Subcutaneous abdominal adipose tissue (tissue), 5 donors: ENCODE measurements around the gene ABCG1.

Source experiments
- H3K27ac ChIP-seq: one replicate; pipeline ENCODE4 v1.7.0; 2013; ENCODE audit warnings: low read depth, mild to moderate bottlenecking, inconsistent platforms, low read length, moderate library complexity
- H3K27me3 ChIP-seq, 5 donors: one replicate each; pipeline ENCODE4 v1.7.0; 2013; ENCODE audit warnings: low read length in 5 of 5, inconsistent platforms in 1 of 5; ENCODE audit not compliant: control insufficient read depth in 5 of 5, insufficient read depth in 4 of 5
- H3K36me3 ChIP-seq, 5 donors: one replicate each; pipeline ENCODE4 v1.7.0; 2013; ENCODE audit warnings: low read length in 5 of 5; ENCODE audit not compliant: control insufficient read depth in 5 of 5, insufficient read depth in 5 of 5
- H3K4me1 ChIP-seq, 5 donors: one replicate each; pipeline ENCODE4 v1.7.0; 2013; ENCODE audit warnings: low read length in 5 of 5, mild to moderate bottlenecking in 3 of 5, moderate library complexity in 1 of 5; ENCODE audit not compliant: control insufficient read depth in 5 of 5, insufficient read depth in 5 of 5
- H3K4me3 ChIP-seq, 5 donors: one replicate each; pipeline ENCODE4 v1.7.0; 2013; ENCODE audit warnings: low read length in 5 of 5, low read depth in 1 of 5
- H3K9ac ChIP-seq, 5 donors: one replicate each; pipeline ENCODE4 v1.7.0; 2013; ENCODE audit warnings: low read length in 5 of 5, mild to moderate bottlenecking in 4 of 5, moderate library complexity in 3 of 5
- H3K9me3 ChIP-seq, 5 donors: one replicate each; pipeline ENCODE4 v1.7.0; 2013; ENCODE audit warnings: low read length in 5 of 5; ENCODE audit not compliant: control insufficient read depth in 5 of 5
- donor health status: healthy.
- donor health status: healthy.
- donor health status: healthy.
- donor health status: healthy.
- donor health status: healthy.

The ABCG1 gene

GRCh38 chr21:42248783-42249597 lies 30.1 kb downstream of the ABCG1 start:
- peaks cover 6 to 34% (median 20%) of the 10 kb centered on the region in 5 donors for H3K4me1 ChIP-seq
- peaks cover 0 to 2% (median 0%) of the 10 kb centered on the region in 5 donors for H3K36me3 ChIP-seq
- H3K9me3 ChIP-seq: no peaks in the 10 kb centered on the region
- no peak overlapping the region for H3K4me3 ChIP-seq
- H3K27me3 ChIP-seq: peaks cover 0 to 8% (median 5%) of the 10 kb centered on the region in 5 donors
- no peak overlapping the region for H3K27ac ChIP-seq
- H3K9ac ChIP-seq: no peak overlapping the region

- Histone ChIP-seq H3K27me3 (peaks cover 0 to 8% (median 5%) of the 10 kb centered on the region in 5 donors), H3K4me3 (no peak overlapping the region), H3K9ac (no peak overlapping the region), H3K36me3 (peaks cover 0 to 4% (median 0%) of the 10 kb centered on the region in 5 donors), H3K4me1 (peaks cover 5 to 37% (median 15%) of the 10 kb centered on the region in 5 donors), H3K27ac (no peak overlapping the region), H3K9me3 (no peaks in the 10 kb centered on the region)
Measured at GRCh38 chr21:42250422-42251403, 31.8 kb downstream of the ABCG1 start.

DNA sequence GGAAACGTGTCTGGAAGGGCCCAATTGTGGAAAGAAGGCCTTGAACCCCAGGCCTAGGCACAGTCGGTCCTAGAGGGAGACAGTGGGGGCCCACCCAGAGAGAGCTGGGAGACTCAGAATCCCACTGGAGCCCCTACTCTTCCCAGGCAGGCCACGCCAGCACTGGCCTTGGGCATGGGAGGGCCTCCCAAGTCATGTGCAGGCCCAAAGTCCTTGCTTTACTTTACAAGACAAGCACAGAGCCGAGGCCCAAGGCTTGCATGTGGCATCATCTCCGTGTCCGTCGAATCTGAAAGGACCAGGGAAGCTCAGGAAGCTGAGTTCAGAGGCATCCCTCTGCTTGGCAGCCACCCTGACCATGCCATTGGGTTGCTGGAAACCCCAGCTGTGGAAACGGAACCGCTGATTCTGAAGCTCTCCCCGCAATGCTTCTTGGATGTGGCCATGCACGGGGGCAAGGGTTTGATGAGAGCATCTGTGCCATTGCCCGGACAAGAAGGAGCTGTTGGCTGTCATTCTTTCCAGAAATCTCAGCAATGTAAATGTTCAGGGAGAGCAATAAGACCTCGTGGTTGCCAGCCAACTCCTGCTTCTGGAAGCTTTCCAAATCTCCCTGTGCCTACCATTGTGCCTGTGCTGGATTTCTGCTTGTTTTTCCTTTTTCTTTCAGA lies 32.8 kb downstream of the ABCG1 start:
- H3K36me3 ChIP-seq: peaks cover 0 to 4% (median 0%) of the 10 kb centered on the region in 5 donors
- H3K9me3 ChIP-seq: no peaks in the 10 kb centered on the region
- peaks cover 3 to 34% (median 12%) of the 10 kb centered on the region in 5 donors for H3K4me1 ChIP-seq
- H3K9ac ChIP-seq: no peak overlapping the region
- H3K4me3 ChIP-seq: no peak overlapping the region
- no peak overlapping the region for H3K27ac ChIP-seq
- peaks cover 0 to 8% (median 5%) of the 10 kb centered on the region in 5 donors for H3K27me3 ChIP-seq

DNA sequence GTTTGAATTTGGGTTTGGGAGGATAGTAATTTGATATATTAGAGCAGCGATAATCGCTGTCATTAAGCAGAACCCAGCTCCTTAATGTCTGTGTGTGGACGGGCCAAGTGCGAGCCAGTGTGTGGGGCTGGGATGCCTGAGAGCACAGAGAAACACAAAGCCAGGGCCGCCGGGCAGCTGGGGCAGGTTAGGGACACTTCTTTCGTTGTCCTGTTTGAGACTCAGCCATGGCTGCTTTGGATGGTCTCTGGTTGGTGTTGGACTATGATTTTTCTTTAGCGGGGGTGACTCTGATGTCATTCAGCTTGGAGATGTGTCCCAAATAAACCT lies 33.4 kb downstream of the ABCG1 start:
- Histone ChIP-seq H3K4me1 (peaks cover 5 to 37% (median 15%) of the 10 kb centered on the region in 5 donors), H3K27ac (no peak overlapping the region), H3K27me3 (peaks cover 0 to 8% (median 5%) of the 10 kb centered on the region in 5 donors), H3K9ac (no peak overlapping the region), H3K36me3 (peaks cover 0 to 4% (median 0%) of the 10 kb centered on the region in 5 donors), H3K9me3 (no peaks in the 10 kb centered on the region), H3K4me3 (no peak overlapping the region)

GRCh38 chr21:42252778-42253340 lies 33.9 kb downstream of the ABCG1 start:
- peaks cover 0 to 8% (median 5%) of the 10 kb centered on the region in 5 donors for H3K27me3 ChIP-seq
- H3K9me3 ChIP-seq: no peaks in the 10 kb centered on the region
- peaks cover 0 to 4% (median 0%) of the 10 kb centered on the region in 5 donors for H3K36me3 ChIP-seq
- H3K4me3 ChIP-seq: no peak overlapping the region
- peaks cover 5 to 36% (median 16%) of the 10 kb centered on the region in 5 donors for H3K4me1 ChIP-seq
- no peak overlapping the region for H3K9ac ChIP-seq
- H3K27ac ChIP-seq: no peak overlapping the region

- Histone ChIP-seq H3K4me1 (peaks cover 5 to 32% (median 17%) of the 10 kb centered on the region in 5 donors), H3K9me3 (no peaks in the 10 kb centered on the region), H3K36me3 (peaks cover 0 to 4% (median 0%) of the 10 kb centered on the region in 5 donors), H3K9ac (no peak overlapping the region), H3K4me3 (no peak overlapping the region), H3K27ac (no peak overlapping the region), H3K27me3 (peaks cover 0 to 8% (median 5%) of the 10 kb centered on the region in 5 donors)
Measured at GRCh38 chr21:42253466-42253865, 34.5 kb downstream of the ABCG1 start.

- no peak overlapping the region for H3K27ac ChIP-seq
- no peak overlapping the region for H3K4me3 ChIP-seq
- peaks cover 0 to 8% (median 5%) of the 10 kb centered on the region in 5 donors for H3K27me3 ChIP-seq
- H3K9me3 ChIP-seq: no peaks in the 10 kb centered on the region
- H3K4me1 ChIP-seq: peaks cover 9 to 38% (median 23%) of the 10 kb centered on the region in 5 donors
- peaks cover 0 to 4% (median 0%) of the 10 kb centered on the region in 5 donors for H3K36me3 ChIP-seq
- H3K9ac ChIP-seq: no peak overlapping the region
Measured at GRCh38 chr21:42254083-42254482, 35.1 kb downstream of the ABCG1 start.

- H3K27ac ChIP-seq: no peak overlapping the region
- peaks cover 0 to 8% (median 5%) of the 10 kb centered on the region in 5 donors for H3K27me3 ChIP-seq
- H3K4me3 ChIP-seq: no peak overlapping the region
- peaks cover 9 to 44% (median 26%) of the 10 kb centered on the region in 5 donors for H3K4me1 ChIP-seq
- no peaks in the 10 kb centered on the region for H3K9me3 ChIP-seq
- H3K36me3 ChIP-seq: peaks cover 0 to 4% (median 0%) of the 10 kb centered on the region in 5 donors
- no peak overlapping the region for H3K9ac ChIP-seq
Measured at GRCh38 chr21:42254651-42255601, 36.0 kb downstream of the ABCG1 start.
